Measurements from ENCODE around the gene UBE2L3. TPM values are rescaled to one million over a fixed set of nuclear protein-coding genes. Genes with fewer than 3 reads are reported as not detected.

UBE2L3 gene
- polyA plus RNA-seq, 2 of the 4 experiments (the other 2 are of a cell fraction): 54.9 to 55.6 TPM

DNA sequence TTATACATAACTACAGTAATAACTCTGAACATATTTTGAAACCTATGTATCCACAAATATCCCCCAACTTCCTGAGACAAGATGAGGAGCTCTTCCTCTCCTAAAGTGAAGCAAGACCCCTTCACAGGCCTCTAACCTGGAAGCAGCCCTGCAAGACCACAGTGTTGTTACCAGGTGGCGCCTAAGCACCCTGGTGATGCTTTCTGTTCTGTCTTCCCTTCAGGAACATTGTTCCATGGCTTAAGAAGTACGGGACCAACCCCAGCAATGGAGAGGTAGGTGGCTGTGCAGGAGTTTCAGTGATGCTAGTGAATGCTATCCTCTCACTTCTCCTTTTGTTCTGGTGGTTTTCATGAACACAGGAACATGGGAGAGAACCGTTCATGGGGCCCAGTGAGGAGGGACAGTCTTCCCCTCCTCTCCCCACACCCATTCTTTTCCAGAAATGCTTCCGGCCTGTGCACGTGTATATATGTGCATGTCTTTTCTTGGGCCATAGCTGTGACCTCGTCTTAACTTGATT, 104.7 kb downstream of the UBE2L3 start:
- no peak overlapping the region for H3K27ac ChIP-seq
- no peak for FAIRE-seq
- ATAC-seq: no peak
- no peak overlapping the region for H3K4me3 ChIP-seq
- POLR2A ChIA-PET: no interaction called here
- no peak overlapping the region for H3K4me2 ChIP-seq
- H3K4me1 ChIP-seq: no peaks in the 10 kb centered on the region; the same call in 2 of the 3 replicates
- no peak for DNase-seq (ENCODE audit: low read depth in 1 of 2, low spot score in 1 of 2)
- TF ChIP-seq JUNB (IDR thresholded peaks at IDR 0.05): no peak
- no peak for TF ChIP-seq CBX8 (IDR thresholded peaks at IDR 0.05)
- TF ChIP-seq EHMT2 (IDR thresholded peaks at IDR 0.05; ENCODE audit: low read depth): no peak
- no peak for TF ChIP-seq RCOR1 (IDR thresholded peaks at IDR 0.05; ENCODE audit: low read depth, low read length)
- no peak for TF ChIP-seq HEYL (CRISPR knock-in tag; IDR thresholded peaks at IDR 0.05)
- TF ChIP-seq CEBPB (IDR thresholded peaks at IDR 0.05): no peak
- TF ChIP-seq, protein P1, sequence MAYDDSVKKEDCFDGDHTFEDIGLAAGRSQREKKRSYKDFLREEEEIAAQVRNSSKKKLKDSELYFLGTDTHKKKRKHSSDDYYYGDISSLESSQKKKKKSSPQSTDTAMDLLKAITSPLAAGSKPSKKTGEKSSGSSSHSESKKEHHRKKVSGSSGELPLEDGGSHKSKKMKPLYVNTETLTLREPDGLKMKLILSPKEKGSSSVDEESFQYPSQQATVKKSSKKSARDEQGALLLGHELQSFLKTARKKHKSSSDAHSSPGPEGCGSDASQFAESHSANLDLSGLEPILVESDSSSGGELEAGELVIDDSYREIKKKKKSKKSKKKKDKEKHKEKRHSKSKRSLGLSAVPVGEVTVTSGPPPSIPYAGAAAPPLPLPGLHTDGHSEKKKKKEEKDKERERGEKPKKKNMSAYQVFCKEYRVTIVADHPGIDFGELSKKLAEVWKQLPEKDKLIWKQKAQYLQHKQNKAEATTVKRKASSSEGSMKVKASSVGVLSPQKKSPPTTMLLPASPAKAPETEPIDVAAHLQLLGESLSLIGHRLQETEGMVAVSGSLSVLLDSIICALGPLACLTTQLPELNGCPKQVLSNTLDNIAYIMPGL (CRISPR knock-in tag; IDR thresholded peaks at IDR 0.05; ENCODE audit: borderline replicate concordance): no peak
- TF ChIP-seq, protein P2, sequence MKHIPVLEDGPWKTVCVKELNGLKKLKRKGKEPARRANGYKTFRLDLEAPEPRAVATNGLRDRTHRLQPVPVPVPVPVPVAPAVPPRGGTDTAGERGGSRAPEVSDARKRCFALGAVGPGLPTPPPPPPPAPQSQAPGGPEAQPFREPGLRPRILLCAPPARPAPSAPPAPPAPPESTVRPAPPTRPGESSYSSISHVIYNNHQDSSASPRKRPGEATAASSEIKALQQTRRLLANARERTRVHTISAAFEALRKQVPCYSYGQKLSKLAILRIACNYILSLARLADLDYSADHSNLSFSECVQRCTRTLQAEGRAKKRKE (CRISPR knock-in tag; IDR thresholded peaks at IDR 0.05; ENCODE audit: low read depth): no peak
- no peak for TF ChIP-seq FOSB (CRISPR knock-in tag; IDR thresholded peaks at IDR 0.05)
- TF ChIP-seq, protein P3, sequence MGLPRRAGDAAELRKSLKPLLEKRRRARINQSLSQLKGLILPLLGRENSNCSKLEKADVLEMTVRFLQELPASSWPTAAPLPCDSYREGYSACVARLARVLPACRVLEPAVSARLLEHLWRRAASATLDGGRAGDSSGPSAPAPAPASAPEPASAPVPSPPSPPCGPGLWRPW (IDR thresholded peaks at IDR 0.05): no peak
- no peak for TF ChIP-seq TFCP2L1 (CRISPR knock-in tag; IDR thresholded peaks at IDR 0.05)
- TF ChIP-seq KDM5A (IDR thresholded peaks at IDR 0.05): no peak
- no peak for TF ChIP-seq HOXB13 (CRISPR knock-in tag; IDR thresholded peaks at IDR 0.05; ENCODE audit: low read depth)
- no peak for TF ChIP-seq EP300 (IDR thresholded peaks at IDR 0.05)
- no peaks in the 10 kb centered on the region for H3K9me3 ChIP-seq
- WGBS (ENCODE audit: missing lambda C conversion rate): 80% methylated on average over 6 of the region's 6 CpGs
- CTCF ChIA-PET: interaction anchor here (1.8 kb wide), 1 partner anchor 23 kb away, joined by 3 read pairs; no protein-coding TSS in a partner anchor

Small RNAs within 50 kb of the gene (small RNA-seq; reads per million reads assigned to genes)
- gene MIR301B: 0.33 to 32.7 (median 10.9) reads per million in 6 experiments
- 0 reads per million in 6 experiments for gene RF00492
- gene RN7SKP221: 0 reads per million in 6 experiments

Other genes with a start within 250 kb of the UBE2L3 start
- 0.08 and 0.11 TPM in 2 replicates for gene RIMBP3B, start 184.0 kb upstream of the UBE2L3 start, polyA plus RNA-seq (2011; rRNA removed)
- gene RIMBP3B, start 184.0 kb upstream of the UBE2L3 start, polyA plus RNA-seq (2017; fragmentation: RNase III; extraction: RNeasy Plus Mini Kit Qiagen cat#74134 plus additional on column Dnase treatment): 0.14 to 0.24 TPM (median 0.16 TPM) in 3 replicates
- 1.0 and 1.1 TPM in 2 replicates for gene HIC2, start 150.3 kb upstream of the UBE2L3 start, polyA plus RNA-seq (2011; rRNA removed)
- 2.7 to 2.9 TPM (median 2.8 TPM) in 3 replicates for gene HIC2, start 150.3 kb upstream of the UBE2L3 start, polyA plus RNA-seq (2017; fragmentation: RNase III; extraction: RNeasy Plus Mini Kit Qiagen cat#74134 plus additional on column Dnase treatment)
- gene TMEM191C, start 100.3 kb upstream of the UBE2L3 start, polyA plus RNA-seq (2011; rRNA removed): 0.57 and 0.71 TPM in 2 replicates
- gene TMEM191C, start 100.3 kb upstream of the UBE2L3 start, polyA plus RNA-seq (2017; fragmentation: RNase III; extraction: RNeasy Plus Mini Kit Qiagen cat#74134 plus additional on column Dnase treatment): 0.44 to 1.2 TPM (median 0.58 TPM) in 3 replicates
- gene RIMBP3C, start 16.3 kb upstream of the UBE2L3 start, polyA plus RNA-seq (2011; rRNA removed): 0.05 and 0.08 TPM in 2 replicates
- gene RIMBP3C, start 16.3 kb upstream of the UBE2L3 start, polyA plus RNA-seq (2017; fragmentation: RNase III; extraction: RNeasy Plus Mini Kit Qiagen cat#74134 plus additional on column Dnase treatment): 0.17 to 0.27 TPM (median 0.24 TPM) in 3 replicates
- 24.8 and 27.0 TPM in 2 replicates for gene YDJC, start 62.3 kb downstream of the UBE2L3 start, polyA plus RNA-seq (2011; rRNA removed)
- 28.3 to 29.9 TPM (median 28.3 TPM) in 3 replicates for gene YDJC, start 62.3 kb downstream of the UBE2L3 start, polyA plus RNA-seq (2017; fragmentation: RNase III; extraction: RNeasy Plus Mini Kit Qiagen cat#74134 plus additional on column Dnase treatment)
- gene CCDC116, start 65.0 kb downstream of the UBE2L3 start, polyA plus RNA-seq (2011; rRNA removed): 0.05 TPM in 1 of 2 replicates, not detected in the other
- 0.04 to 0.06 TPM in 2 of 3 replicates, not detected in the other for gene CCDC116, start 65.0 kb downstream of the UBE2L3 start, polyA plus RNA-seq (2017; fragmentation: RNase III; extraction: RNeasy Plus Mini Kit Qiagen cat#74134 plus additional on column Dnase treatment)
- 13.7 and 17.5 TPM in 2 replicates for gene SDF2L1, start 74.6 kb downstream of the UBE2L3 start, polyA plus RNA-seq (2011; rRNA removed)
- 38.8 to 41.9 TPM (median 41.0 TPM) in 3 replicates for gene SDF2L1, start 74.6 kb downstream of the UBE2L3 start, polyA plus RNA-seq (2017; fragmentation: RNase III; extraction: RNeasy Plus Mini Kit Qiagen cat#74134 plus additional on column Dnase treatment)
- gene PPIL2, start 98.3 kb downstream of the UBE2L3 start, polyA plus RNA-seq (2011; rRNA removed): 38.7 and 39.0 TPM in 2 replicates
- gene PPIL2, start 98.3 kb downstream of the UBE2L3 start, polyA plus RNA-seq (2017; fragmentation: RNase III; extraction: RNeasy Plus Mini Kit Qiagen cat#74134 plus additional on column Dnase treatment): 30.8 to 34.0 TPM (median 31.4 TPM) in 3 replicates
- 0.59 and 0.65 TPM in 2 replicates for gene YPEL1, start 168.1 kb downstream of the UBE2L3 start, polyA plus RNA-seq (2011; rRNA removed)
- gene YPEL1, start 168.1 kb downstream of the UBE2L3 start, polyA plus RNA-seq (2017; fragmentation: RNase III; extraction: RNeasy Plus Mini Kit Qiagen cat#74134 plus additional on column Dnase treatment): 0.07 to 0.36 TPM (median 0.22 TPM) in 3 replicates

All from A549 (cell line).